H1 (cell line): Measurements from ENCODE around the gene PRKCH. TPM values are rescaled to one million over a fixed set of nuclear protein-coding genes. Genes with fewer than 3 reads are reported as not detected.

Experiments
- CTCF ChIA-PET: fragments of 300-600 bp; sonication (Branson Sonifier 250); formaldehyde crosslinking; loops from one replicate; lab custom pipeline; 2021; ENCODE audit not compliant: partially characterized antibody; lab: Charles Lee
- POLR2A ChIA-PET: fragments of 300-600 bp; sonication (Branson Sonifier 250); formaldehyde crosslinking; loops from one replicate; lab custom pipeline; 2021; ENCODE audit warnings: inconsistent platforms; ENCODE audit not compliant: partially characterized antibody; lab: Charles Lee
- DNase-seq, 2 experiments: peaks; one replicate each; pipeline versions ENCODE4 v3.0.0 to v3.0.0-alpha.2; 2010 to 2022; ENCODE audit warnings: low spot score in 2 of 2, low read depth in 1 of 2, mixed read lengths in 1 of 2
- FAIRE-seq: peaks from 2 replicates; lab custom pipeline; 2011; peaks lifted over from hg19 to GRCh38; lab: Jason Lieb, UNC
- H2AFZ ChIP-seq: 2 replicates; pipeline ENCODE4 v1.8.1; 2012; ENCODE audit warnings: low read length, inconsistent platforms
- H2AK5ac ChIP-seq: 2 replicates; pipeline ENCODE4 v1.6.1; 2013; ENCODE audit warnings: low read depth, low read length
- H2BK120ac ChIP-seq: replicated peaks from 2 replicates; pipeline ENCODE3; 2013; ENCODE audit warnings: low read depth, low read length, inconsistent platforms
- H2BK12ac ChIP-seq: 2 replicates; pipeline ENCODE4 v1.6.1; 2013; ENCODE audit warnings: low read depth, low read length
- H2BK15ac ChIP-seq: 2 replicates; pipeline ENCODE4 v1.6.1; 2013; ENCODE audit warnings: low read length
- H2BK20ac ChIP-seq: 2 replicates; pipeline ENCODE4 v1.6.1; 2013; ENCODE audit warnings: low read length
- H2BK5ac ChIP-seq: 2 replicates; pipeline ENCODE4 v1.6.1; 2013; ENCODE audit warnings: low read depth, low read length
- H3K14ac ChIP-seq: 2 replicates; pipeline ENCODE4 v1.6.1; 2013; ENCODE audit warnings: inconsistent platforms; ENCODE audit not compliant: insufficient read length
- H3K18ac ChIP-seq: 2 replicates; pipeline ENCODE4 v1.6.1; 2013; ENCODE audit warnings: low read length; ENCODE audit errors: extremely low read depth
- H3K23ac ChIP-seq: 2 replicates; pipeline ENCODE4 v1.6.1; 2013; ENCODE audit warnings: inconsistent platforms; ENCODE audit not compliant: insufficient read length
- H3K23me2 ChIP-seq: 2 replicates; pipeline ENCODE4 v1.6.1; 2013; ENCODE audit warnings: low read depth, low read length
- H3K27ac ChIP-seq: 2 replicates; pipeline ENCODE4 v1.6.1; 2011; ENCODE audit warnings: low read depth, low read length, inconsistent platforms
- H3K27me3 ChIP-seq, 4 experiments: replicated peaks in 1 of 4; 1 replicate in 1 of 4; 2 replicates in 3 of 4; pipeline versions ENCODE4 v1.6.1 to v1.8.1; 2011 to 2013; ENCODE audit warnings: low read length in 3 of 4, mild to moderate bottlenecking in 3 of 4, inconsistent platforms in 2 of 4, mixed read lengths in 2 of 4, moderate library complexity in 1 of 4; ENCODE audit not compliant: control insufficient read depth in 3 of 4, insufficient read depth in 3 of 4; ENCODE audit errors: extremely low read depth in 1 of 4
- H3K36me3 ChIP-seq, 4 experiments: 2 replicates each; pipeline versions ENCODE4 v1.6.1 to v1.8.1; 2011 to 2013; ENCODE audit warnings: mild to moderate bottlenecking in 4 of 4, low read length in 3 of 4, moderate library complexity in 2 of 4, control low read depth in 1 of 4, inconsistent platforms in 1 of 4; ENCODE audit not compliant: insufficient read depth in 4 of 4, control insufficient read depth in 2 of 4
- H3K4ac ChIP-seq: replicated peaks from 2 replicates; pipeline ENCODE3; 2013; ENCODE audit warnings: low read length, low read depth, mixed read lengths, inconsistent platforms; ENCODE audit not compliant: insufficient read length
- H3K4me1 ChIP-seq, 4 experiments: replicated peaks in 1 of 4; 1 replicate in 1 of 4; 2 replicates in 3 of 4; pipeline versions ENCODE4 v1.6.1 to v1.8.1; 2011 to 2013; ENCODE audit warnings: low read length in 3 of 4, inconsistent platforms in 2 of 4, mixed read lengths in 1 of 4; ENCODE audit not compliant: insufficient read depth in 4 of 4, control insufficient read depth in 3 of 4
- H3K4me2 ChIP-seq, 2 experiments: 2 replicates each; pipeline versions ENCODE4 v1.6.1 to v1.8.1; 2011 to 2013; ENCODE audit warnings: low read depth in 2 of 2, low read length in 2 of 2, control low read depth in 1 of 2, inconsistent platforms in 1 of 2, mild to moderate bottlenecking in 1 of 2; ENCODE audit not compliant: insufficient read depth in 1 of 2
- H3K4me3 ChIP-seq, 4 experiments: fragments of 200-600, 300-600 bp in 1 of 4; sonication (generic), shearing (Covaris generic), sonication (Bioruptor Twin) in 1 of 4; 2 replicates each; pipeline versions ENCODE4 v1.5.1 to v1.8.1; 2011 to 2016; ENCODE audit warnings: low read length in 4 of 4, low read depth in 3 of 4, control low read depth in 2 of 4, inconsistent platforms in 2 of 4, mild to moderate bottlenecking in 2 of 4, mixed read lengths in 1 of 4, moderate library complexity in 1 of 4; ENCODE audit not compliant: insufficient read depth in 2 of 4; ENCODE audit errors: extremely low read depth in 1 of 4
- H3K56ac ChIP-seq: replicated peaks from 2 replicates; pipeline ENCODE3; 2013; ENCODE audit warnings: low read depth, mild to moderate bottlenecking, mixed read lengths, low read length, inconsistent platforms; ENCODE audit not compliant: insufficient read length
- H3K79me1 ChIP-seq: 2 replicates; pipeline ENCODE4 v1.6.1; 2013; ENCODE audit warnings: low read depth, low read length, control low read depth
- H3K79me2 ChIP-seq, 2 experiments: 2 replicates each; pipeline versions ENCODE4 v1.6.1 to v1.8.1; 2012 to 2013; ENCODE audit warnings: low read length in 2 of 2, mild to moderate bottlenecking in 2 of 2, inconsistent platforms in 1 of 2; ENCODE audit not compliant: insufficient read depth in 2 of 2, control insufficient read depth in 1 of 2
- H3K9ac ChIP-seq, 4 experiments: replicated peaks in 1 of 4; 1 replicate in 1 of 4; 2 replicates in 3 of 4; pipeline versions ENCODE4 v1.6.1 to v1.8.1; 2011 to 2013; ENCODE audit warnings: low read depth in 3 of 4, low read length in 3 of 4, control low read depth in 2 of 4, mild to moderate bottlenecking in 2 of 4, moderate library complexity in 2 of 4, inconsistent platforms in 1 of 4; ENCODE audit errors: extremely low read depth in 1 of 4
- H3K9me3 ChIP-seq, 2 experiments: 2 replicates each; pipeline versions ENCODE4 v1.6.1 to v1.8.1; 2012 to 2013; ENCODE audit warnings: mild to moderate bottlenecking in 2 of 2, moderate library complexity in 2 of 2, control low read depth in 1 of 2, inconsistent platforms in 1 of 2, low read depth in 1 of 2, low read length in 1 of 2, mixed read lengths in 1 of 2; ENCODE audit not compliant: insufficient read depth in 2 of 2
- H4K20me1 ChIP-seq, 2 experiments: replicated peaks in 1 of 2; 2 replicates each; pipeline versions ENCODE3 to v1.8.1; 2011 to 2013; ENCODE audit warnings: inconsistent platforms in 2 of 2, low read length in 2 of 2, mild to moderate bottlenecking in 1 of 2; ENCODE audit not compliant: insufficient read depth in 2 of 2, control insufficient read depth in 1 of 2
- H4K5ac ChIP-seq: 2 replicates; pipeline ENCODE4 v1.6.1; 2013; ENCODE audit warnings: low read length, low read depth, mixed read lengths, inconsistent platforms; ENCODE audit not compliant: insufficient read length
- H4K8ac ChIP-seq: 2 replicates; pipeline ENCODE4 v1.8.0; 2013; ENCODE audit warnings: mild to moderate bottlenecking, moderate library complexity, low read length, inconsistent platforms; ENCODE audit not compliant: insufficient read depth; ENCODE audit errors: extremely low read depth
- H4K91ac ChIP-seq: replicated peaks from 2 replicates; pipeline ENCODE3; 2013; ENCODE audit warnings: low read length, mixed read lengths, inconsistent platforms; ENCODE audit not compliant: insufficient read length
- EGR1 ChIP-seq: IDR thresholded peaks from 2 replicates; pipeline ENCODE4 v1.6.1; 2011; ENCODE audit warnings: low read depth, low read length, borderline replicate concordance
- SAP30 ChIP-seq: fragments of 300-600 bp; sonication (generic); IDR thresholded peaks from 2 replicates; pipeline ENCODE4 v1.7.1; 2012; ENCODE audit warnings: low read length, moderate library complexity, mild to moderate bottlenecking, inconsistent platforms; ENCODE audit not compliant: insufficient read depth, insufficient replicate concordance
- SIX5 ChIP-seq: IDR thresholded peaks from 2 replicates; pipeline ENCODE4 v1.6.1; 2011; ENCODE audit warnings: mild to moderate bottlenecking, low read depth, low read length
- TCF12 ChIP-seq: IDR thresholded peaks from 2 replicates; pipeline ENCODE4 v1.6.1; 2011; ENCODE audit warnings: low read depth, mild to moderate bottlenecking, low read length
- YY1 ChIP-seq: IDR thresholded peaks from 2 replicates; pipeline ENCODE4 v1.6.1; 2011; ENCODE audit warnings: low read depth, mild to moderate bottlenecking, low read length
- WGBS, 2 experiments: shearing (Covaris generic) in 1 of 2; methylation state at CpG; one replicate each; pipeline versions ENCODE4 v1.1.6 to v1.1.7; 2013 to 2015; ENCODE audit warnings: low lambda C conversion rate in 2 of 2, mixed read lengths in 2 of 2, inconsistent platforms in 1 of 2, low coverage in 1 of 2, missing lambda C conversion rate in 1 of 2; ENCODE audit not compliant: insufficient replicate concordance in 2 of 2, insufficient coverage in 1 of 2, insufficient read length in 1 of 2; ENCODE audit errors: extremely low coverage in 1 of 2, missing lambda C conversion rate in 1 of 2; 5-methylcytosine and 5-hydroxymethylcytosine counted together
- polyA plus RNA-seq, 7 experiments: library from polyadenylated mRNA; depleted of rRNA in 3 of 7; stranded (reverse) in 5 of 7; unstranded in 2 of 7; fragments of >200 nt in 5 of 7; fragments of 200-250 nt in 2 of 7; gene quantifications; 1 replicate in 5 of 7; 2 replicates in 1 of 7; 4 replicates in 1 of 7; pipeline versions ENCODE4 v1.2.1 to v1.2.3, GENCODE V29; 2011 to 2013; ENCODE audit warnings: missing spikeins in 2 of 7, mixed read lengths in 2 of 7
- total RNA-seq: library from RNA; stranded (reverse); fragmentation: NEBNext Ultra II Directional; extraction: Animal tissue kit (Norgen Biotek cat#: 25700); gene quantifications from 2 replicates; pipeline ENCODE4 v1.2.1, GENCODE V29; 2021

The PRKCH gene
- total and polyA plus RNA-seq, 2 of the 8 experiments (the other 6 are each of a cell fraction or from before 2014, with no cell fraction given) = 6.4 to 7.0 TPM

DNA sequence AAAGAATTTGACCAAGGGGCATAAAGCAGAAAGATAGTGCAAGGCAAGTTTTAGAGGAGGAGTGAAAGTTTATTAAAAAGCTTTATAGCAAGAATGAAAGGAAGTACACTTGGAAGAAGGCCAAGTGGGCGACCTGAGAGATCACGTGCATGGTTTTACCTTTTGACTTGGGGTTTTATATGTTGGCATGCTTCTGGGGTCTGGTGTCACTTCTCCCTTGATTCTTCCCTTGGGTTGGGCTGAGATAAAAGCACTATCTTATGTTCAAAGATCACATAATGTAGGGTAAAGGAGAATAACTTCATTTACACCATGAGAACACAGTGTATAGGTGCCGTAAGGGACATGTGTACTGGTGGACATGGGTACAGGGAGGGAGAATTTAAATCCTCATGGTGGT, 22.6 kb upstream of the PRKCH start:
- Histone ChIP-seq H3K4ac (no peak overlapping the region), H4K8ac (no peak overlapping the region), H3K18ac (no peak overlapping the region), H3K9me3 (peaks cover 0 to 7% of the 10 kb centered on the region in 2 experiments; a peak in 2 of 4 replicates), H3K56ac (no peak overlapping the region), H4K20me1 (no peaks in the 10 kb centered on the region), H3K4me3 (no peak overlapping the region), H3K27ac (no peak overlapping the region), H3K36me3 (no peaks in the 10 kb centered on the region), H4K91ac (no peak overlapping the region), H3K23me2 (no peaks in the 10 kb centered on the region), H3K9ac (no peak overlapping the region), H2AK5ac (no peak overlapping the region), H3K79me2 (no peaks in the 10 kb centered on the region), H4K5ac (no peak overlapping the region), H2BK15ac (no peak overlapping the region), H2AFZ (no peak overlapping the region), H2BK5ac (no peak overlapping the region), H3K23ac (no peak overlapping the region), H3K4me1 (peaks cover 0 to 9% (median 0%) of the 10 kb centered on the region in 4 experiments; a peak in 2 of 7 replicates), H2BK120ac (no peak overlapping the region), H3K4me2 (no peak overlapping the region), H2BK12ac (no peak overlapping the region), H3K27me3 (no peaks in the 10 kb centered on the region), H2BK20ac (no peak overlapping the region), H3K14ac (no peak overlapping the region), H3K79me1 (no peaks in the 10 kb centered on the region)
- FAIRE-seq (no peak), DNase-seq (no peak)
- ChIA-PET CTCF (interaction anchor here (1.1 to 1.2 kb wide), 2 partner anchors 13 to 151 kb away, joined by 3 read pairs; no protein-coding TSS in a partner anchor), POLR2A (no interaction called here)
- WGBS, 2 experiments = 89% methylated on average over 3 of the region's 3 CpGs; no CpG with 5 or more reads in 1 of the 2 experiments
- no peak for TF ChIP-seq TCF12
- no peak for TF ChIP-seq SAP30
- TF ChIP-seq YY1 = no peak
- TF ChIP-seq SIX5 = no peak
- TF ChIP-seq EGR1 = no peak
